EH (cell line): ENCODE measurements around the gene C14orf132.
A peak's percentile ranks its signal among the peaks of the same experiment; 100 is the strongest.

Source experiments
- DNase-seq: peaks from one replicate; pipeline ENCODE4 v3.0.0-alpha.2; 2015; ENCODE audit warnings: low read depth

C14orf132 gene

GRCh38 chr14:96119947-96120346 lies 80.8 kb downstream of the C14orf132 start:
- DNase-seq = peak; percentile 63

DNA sequence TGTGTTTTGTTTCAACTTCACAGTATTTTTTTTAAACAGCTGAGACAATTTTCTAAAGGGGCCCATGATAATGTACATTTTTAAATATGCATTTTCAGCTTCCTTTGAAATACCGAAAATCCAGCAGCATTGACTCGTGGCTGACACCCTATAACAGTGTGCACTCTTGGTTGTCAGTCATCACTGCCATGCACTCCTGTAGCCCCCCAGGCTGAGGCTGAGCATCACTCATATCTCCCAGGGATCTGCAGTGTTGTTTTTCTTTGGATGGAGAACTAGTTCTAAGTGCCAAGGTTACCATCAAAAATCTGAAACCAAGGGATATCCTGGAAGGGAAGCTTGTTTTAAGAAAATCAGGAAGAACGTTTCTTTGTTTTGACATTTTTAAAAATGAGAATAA lies 81.2 kb downstream of the C14orf132 start:
- DNase-seq = no peak

DNA sequence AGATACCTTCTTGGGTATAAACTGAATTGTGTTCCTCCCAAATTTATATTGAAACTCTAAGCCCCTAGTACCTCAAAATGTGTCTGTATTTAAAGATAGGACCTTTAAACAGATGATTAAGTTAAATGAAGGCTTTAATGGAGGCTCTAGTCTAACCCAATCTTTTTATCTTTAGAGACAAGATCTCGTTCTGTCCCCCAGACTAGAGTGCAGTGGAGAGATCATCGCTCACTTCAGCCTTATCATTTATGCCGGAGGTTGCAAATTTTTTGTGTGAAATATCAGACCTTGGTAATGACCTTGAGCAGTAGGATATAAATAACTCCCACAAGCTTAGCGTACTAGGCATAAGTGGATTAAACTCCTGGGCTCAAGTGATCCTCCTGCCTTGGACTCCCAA lies 81.8 kb downstream of the C14orf132 start:
- no peak for DNase-seq

DNA sequence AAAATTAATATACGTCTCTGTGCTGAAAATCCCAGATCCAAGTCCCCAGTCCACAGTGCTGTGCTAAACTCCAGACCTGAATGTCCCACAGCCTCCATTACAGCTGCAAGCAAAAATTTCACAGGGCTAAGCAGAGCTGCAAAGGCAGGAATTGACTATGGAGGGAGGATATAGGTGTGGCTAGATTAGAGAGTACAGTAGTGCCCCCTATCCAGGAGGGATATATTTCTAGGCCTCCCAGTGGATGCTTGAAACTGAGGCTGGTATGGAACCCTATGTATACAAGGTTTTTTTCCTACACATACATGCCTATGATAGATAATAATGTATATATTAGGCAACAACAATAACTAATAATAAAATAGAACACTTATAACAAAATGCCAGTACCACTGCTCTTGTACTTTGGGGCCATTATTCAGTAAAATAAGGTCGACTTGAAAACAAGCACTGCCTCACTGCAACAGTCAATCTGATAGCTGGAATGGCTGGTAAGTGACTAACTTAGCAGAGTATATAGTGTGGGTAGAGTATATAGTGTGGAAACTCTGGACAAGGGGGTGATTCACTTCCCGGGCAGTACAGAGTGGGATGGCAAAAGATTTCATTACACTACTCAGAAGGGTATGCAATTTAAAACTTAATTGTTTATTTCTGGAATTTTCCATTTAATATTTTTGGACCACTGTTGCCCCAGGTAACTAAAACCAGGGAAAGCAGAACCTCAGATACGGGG lies 82.7 kb downstream of the C14orf132 start:
- DNase-seq = peak; percentile 84

DNA sequence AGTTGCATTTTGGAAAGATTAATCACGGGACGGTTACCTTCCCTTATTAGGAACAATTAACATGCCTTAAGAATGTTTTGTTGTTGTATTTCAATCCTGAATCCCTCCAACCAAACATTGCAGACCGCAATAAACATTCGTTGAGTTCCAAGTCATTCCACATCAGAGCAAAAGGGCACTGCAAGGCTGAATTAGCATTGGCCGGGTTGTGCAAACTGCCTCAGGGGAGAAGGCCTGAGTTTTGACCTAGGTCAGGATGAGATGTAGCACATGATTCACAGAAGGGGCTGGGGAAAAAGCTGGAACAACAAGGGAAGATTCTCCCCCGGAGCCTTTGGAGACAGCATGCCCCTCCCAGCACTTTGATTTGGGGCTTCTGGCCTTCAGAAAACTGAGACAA lies 83.3 kb downstream of the C14orf132 start:
- peak; percentile 93 for DNase-seq

- DNase-seq = peak; percentile 41
These were observed 86.4 kb downstream of the C14orf132 start for GRCh38 chr14:96125536-96125935.

- DNase-seq = peak; percentile 30
These were observed 87.2 kb downstream of the C14orf132 start for GRCh38 chr14:96126339-96126782.

DNA sequence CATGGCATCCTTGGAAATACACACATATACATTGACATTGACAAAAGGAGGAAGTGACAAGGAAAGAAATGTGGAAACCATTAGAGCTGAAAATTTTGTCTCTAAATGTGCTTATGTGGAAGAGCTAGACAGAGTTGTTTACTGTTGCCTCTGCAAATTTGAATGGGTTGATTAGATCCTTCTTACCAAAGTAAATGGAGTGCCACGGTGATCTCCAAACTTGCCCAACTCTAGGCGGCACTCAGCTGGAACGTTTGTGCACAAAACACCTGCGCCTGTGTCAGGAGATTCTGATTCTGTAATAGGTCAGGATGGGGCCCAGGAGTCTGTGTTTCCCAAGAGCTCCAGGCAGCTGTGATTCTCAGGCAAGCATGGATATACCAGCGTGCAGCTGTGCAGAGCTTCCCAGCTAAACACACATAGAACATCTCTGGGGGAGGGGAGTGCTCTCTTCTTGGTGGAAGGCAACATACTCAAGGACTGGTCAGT lies 87.7 kb downstream of the C14orf132 start:
- DNase-seq = no peak

GRCh38 chr14:96129128-96129736 lies 90.1 kb downstream of the C14orf132 start:
- no peak for DNase-seq

- DNase-seq = no peak
These were observed 91.2 kb downstream of the C14orf132 start for GRCh38 chr14:96130391-96130790.

DNA sequence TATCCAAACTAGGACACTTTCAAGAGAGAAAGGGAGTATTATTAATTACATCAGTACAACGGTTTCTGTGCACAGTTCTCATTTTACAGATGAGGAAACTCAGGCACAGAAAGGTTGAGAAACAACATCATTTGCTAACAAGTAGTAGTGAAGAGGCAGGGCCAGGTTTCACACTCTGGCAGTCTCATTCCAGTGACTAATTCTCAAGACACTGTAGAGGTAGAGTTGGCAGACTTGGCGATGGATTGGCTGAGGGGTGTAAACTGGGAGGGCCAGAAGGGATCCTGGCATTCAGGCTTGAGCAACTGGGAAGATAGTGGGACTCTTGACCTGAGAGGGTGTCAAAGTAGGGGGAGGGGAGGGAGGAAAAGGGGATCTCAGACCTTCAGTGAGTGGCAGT lies 91.7 kb downstream of the C14orf132 start:
- peak; percentile 50 for DNase-seq

- DNase-seq = no peak
These were observed 92.7 kb downstream of the C14orf132 start for GRCh38 chr14:96131836-96132235.

GRCh38 chr14:96134508-96134907 lies 95.3 kb downstream of the C14orf132 start:
- DNase-seq = no peak

DNA sequence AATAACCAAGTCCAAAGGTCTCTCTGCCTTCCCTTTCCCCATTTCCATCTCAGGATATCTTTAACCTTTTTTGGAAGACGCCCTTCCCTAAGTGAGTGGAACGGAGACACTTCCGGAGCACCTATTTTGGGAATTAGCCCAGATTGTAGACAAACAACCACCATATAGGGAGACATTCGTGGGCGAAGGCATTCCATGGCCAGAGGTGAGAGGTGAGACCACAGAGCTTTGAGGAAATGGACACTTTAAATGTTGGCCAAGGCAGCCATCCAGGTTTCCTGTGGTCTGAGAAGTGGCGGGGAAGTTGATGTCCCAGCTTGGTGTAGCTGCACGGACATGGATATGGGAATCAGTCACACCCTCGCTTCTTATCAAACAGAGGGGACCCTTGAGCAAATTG lies 96.1 kb downstream of the C14orf132 start:
- DNase-seq = peak; percentile 11

GRCh38 chr14:96136371-96137005 lies 97.3 kb downstream of the C14orf132 start:
- peak; percentile 73 for DNase-seq

DNA sequence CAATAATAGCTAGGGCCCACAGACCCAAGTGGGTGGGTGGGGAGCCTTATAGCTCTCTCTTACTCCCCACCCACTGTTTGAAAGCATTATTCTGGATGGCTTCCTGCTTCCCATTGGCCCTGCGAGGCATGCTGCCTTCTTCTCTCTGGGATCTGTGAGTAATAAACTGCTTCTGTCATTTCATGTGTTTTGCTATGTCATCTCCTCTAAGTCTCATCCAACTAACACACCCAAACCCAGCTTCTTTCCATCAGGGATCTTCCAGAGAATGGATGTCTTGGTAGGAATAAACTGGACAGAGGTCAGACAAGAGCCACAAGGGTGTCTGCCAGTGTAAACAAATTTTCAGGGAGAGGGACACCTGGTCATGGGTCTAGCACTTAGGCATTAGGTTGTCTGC lies 99.1 kb downstream of the C14orf132 start:
- peak; percentile 51 for DNase-seq

DNA sequence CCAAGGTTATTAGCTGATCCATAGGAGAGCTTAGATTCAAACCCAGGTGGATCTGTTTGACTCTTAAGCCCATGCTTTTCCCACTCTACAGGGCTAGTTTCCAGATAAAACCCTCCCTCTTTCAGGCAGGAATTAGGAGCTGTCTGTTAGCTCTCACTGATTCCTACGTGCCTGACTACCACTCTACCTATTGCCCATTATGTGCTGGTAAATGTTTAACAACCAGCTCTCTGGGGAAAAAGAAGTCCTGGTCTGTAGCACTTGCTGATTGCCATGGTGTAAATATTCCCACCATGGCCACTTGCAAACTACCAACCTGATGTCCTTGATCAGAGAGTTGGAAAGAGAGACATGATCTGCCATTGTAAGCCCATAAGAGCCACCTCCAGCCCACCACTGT lies 100.0 kb downstream of the C14orf132 start:
- DNase-seq = no peak

DNA sequence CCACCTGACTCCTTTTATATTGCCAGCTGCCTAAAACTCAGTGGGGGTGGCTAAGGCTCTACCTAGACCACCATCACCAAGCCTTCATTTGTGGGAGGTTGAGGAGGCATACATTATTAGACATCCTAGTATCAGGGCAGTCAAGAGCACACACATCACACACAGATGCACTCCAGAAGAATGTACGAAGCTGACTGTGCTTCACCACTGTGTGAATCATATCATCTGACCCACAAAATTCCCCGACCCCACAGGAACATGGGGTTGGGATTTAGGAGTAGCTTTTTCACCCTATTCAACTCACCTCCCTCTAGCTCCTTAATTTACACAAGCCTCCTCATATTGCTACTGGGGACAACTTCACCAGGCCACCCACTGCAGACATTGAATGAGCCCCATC lies 100.7 kb downstream of the C14orf132 start:
- DNase-seq = peak; percentile 61

DNA sequence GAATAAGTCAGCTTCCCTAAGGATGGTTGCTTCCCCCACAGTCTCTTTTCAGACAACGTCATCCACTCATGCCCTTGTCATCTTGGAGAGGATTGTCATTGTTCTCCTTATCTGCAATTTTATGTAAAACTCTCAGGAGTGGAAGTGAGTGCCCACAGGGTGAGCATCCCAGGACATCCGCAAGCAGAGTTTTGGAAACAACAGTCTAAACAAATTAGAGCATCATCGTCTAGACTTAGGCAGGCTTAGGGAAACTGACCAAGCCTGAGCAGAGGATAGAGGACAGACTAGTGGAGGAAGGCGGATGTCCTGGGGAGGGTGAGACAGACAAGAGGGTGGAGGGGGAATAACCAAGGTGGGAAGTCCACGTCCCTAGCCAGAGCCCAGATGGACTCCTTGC lies 101.8 kb downstream of the C14orf132 start:
- no peak for DNase-seq
